Esophagus muscularis mucosa (tissue), 4 donors: ENCODE data around the gene PIGU. TPM values are rescaled to one million over a fixed set of nuclear protein-coding genes. Genes with fewer than 3 reads are reported as not detected.

Experiments used
- DNase-seq: peaks from one replicate; pipeline ENCODE4 v3.0.0-alpha.2; 2017; ENCODE audit errors: extremely low spot score
- H3K27ac ChIP-seq, 4 donors: fragments of 200-600 bp; sonication (generic); replicated peaks in 1 of 4; 1 replicate in 3 of 4; 2 replicates in 1 of 4; pipeline ENCODE4 v1.5.1; 2016 to 2019; ENCODE audit warnings: mild to moderate bottlenecking in 1 of 4
- H3K27me3 ChIP-seq, 4 donors: fragments of 200-600 bp; sonication (generic); one replicate each; pipeline versions ENCODE4 v1.5.1 to v1.6.0; 2016 to 2019
- H3K36me3 ChIP-seq, 4 donors: fragments of 200-600 bp; sonication (generic); one replicate each; pipeline ENCODE4 v1.5.1; 2016 to 2019
- H3K4me1 ChIP-seq, 4 donors: fragments of 200-600 bp; sonication (generic); one replicate each; pipeline ENCODE4 v1.5.1; 2016 to 2019
- H3K4me3 ChIP-seq, 4 donors: fragments of 200-600 bp; sonication (generic); 1 replicate in 2 of 4; 2 replicates in 2 of 4; pipeline ENCODE4 v1.5.1; 2016 to 2019; ENCODE audit warnings: mild to moderate bottlenecking in 4 of 4, moderate library complexity in 1 of 4
- H3K9me3 ChIP-seq, 4 donors: fragments of 200-600 bp; sonication (generic); 1 replicate in 3 of 4; 2 replicates in 1 of 4; pipeline ENCODE4 v1.5.1; 2016 to 2019
- EP300 ChIP-seq: sonication (generic); formaldehyde crosslinking; IDR thresholded peaks from one replicate; pipeline ENCODE4 v1.6.1; 2017; ENCODE audit warnings: antibody characterized with exemption
- POLR2A ChIP-seq: fragments of 450-650 bp; IDR thresholded peaks from one replicate; pipeline ENCODE4 v1.6.1; 2017; ENCODE audit warnings: antibody characterized with exemption, moderate library complexity, mild to moderate bottlenecking, low read depth
- POLR2AphosphoS5 ChIP-seq, 2 donors: sonication (generic); formaldehyde crosslinking; IDR thresholded peaks; one replicate each; pipeline ENCODE4 v1.6.1; 2017; ENCODE audit warnings: antibody characterized with exemption in 2 of 2
- WGBS: methylation state at CpG from one replicate; pipeline ENCODE4 v1.1.5; 2018; 5-methylcytosine and 5-hydroxymethylcytosine counted together
- intact Hi-C: fragments of 100-400 bp; cut with DNase I; formaldehyde crosslinking; loops from one replicate; pipeline ENCODE4 v1.15.1; 2023
- total RNA-seq, 4 donors: library from RNA; depleted of rRNA; stranded (reverse); fragments of >200 nt; gene quantifications; one replicate each; pipeline versions ENCODE4 v1.1.0 to v1.2.1, GENCODE V29; 2016
- TF ChIP-seq, protein P1 (sequence below), 3 experiments: fragments of 200-600 bp in 2 of 3; fragments of 450-650 bp in 1 of 3; sonication (generic) in 2 of 3; IDR thresholded peaks; one replicate each; pipeline ENCODE4 v1.5.1; 2017 to 2019; ENCODE audit warnings: antibody characterized with exemption in 3 of 3, mild to moderate bottlenecking in 2 of 3, moderate library complexity in 1 of 3

PIGU gene
- total RNA-seq, 4 donors from 2014 or later, result 9.1 to 10.8 (median 9.5) TPM

GRCh38 chr20:34543463-34544056, 133.3 kb downstream of the PIGU start:
- WGBS, result 77% methylated on average over 12 of the region's 12 CpGs
- Histone ChIP-seq H3K27me3 (no peaks in the 10 kb centered on the region), H3K9me3 (no peaks in the 10 kb centered on the region), H3K36me3 (peaks cover 24 to 47% (median 39%) of the 10 kb centered on the region in 4 donors), H3K4me3 (no peak overlapping the region), H3K4me1 (peaks cover 0 to 11% (median 6%) of the 10 kb centered on the region in 4 donors), H3K27ac (no peak overlapping the region)
- no peak for DNase-seq
- intact Hi-C loops, result no loop called here
- no peak for TF ChIP-seq EP300
- TF ChIP-seq POLR2AphosphoS5 (IDR thresholded peaks at IDR 0.05), result no peak
- TF ChIP-seq POLR2A, result no peak
- TF ChIP-seq, protein P1, sequence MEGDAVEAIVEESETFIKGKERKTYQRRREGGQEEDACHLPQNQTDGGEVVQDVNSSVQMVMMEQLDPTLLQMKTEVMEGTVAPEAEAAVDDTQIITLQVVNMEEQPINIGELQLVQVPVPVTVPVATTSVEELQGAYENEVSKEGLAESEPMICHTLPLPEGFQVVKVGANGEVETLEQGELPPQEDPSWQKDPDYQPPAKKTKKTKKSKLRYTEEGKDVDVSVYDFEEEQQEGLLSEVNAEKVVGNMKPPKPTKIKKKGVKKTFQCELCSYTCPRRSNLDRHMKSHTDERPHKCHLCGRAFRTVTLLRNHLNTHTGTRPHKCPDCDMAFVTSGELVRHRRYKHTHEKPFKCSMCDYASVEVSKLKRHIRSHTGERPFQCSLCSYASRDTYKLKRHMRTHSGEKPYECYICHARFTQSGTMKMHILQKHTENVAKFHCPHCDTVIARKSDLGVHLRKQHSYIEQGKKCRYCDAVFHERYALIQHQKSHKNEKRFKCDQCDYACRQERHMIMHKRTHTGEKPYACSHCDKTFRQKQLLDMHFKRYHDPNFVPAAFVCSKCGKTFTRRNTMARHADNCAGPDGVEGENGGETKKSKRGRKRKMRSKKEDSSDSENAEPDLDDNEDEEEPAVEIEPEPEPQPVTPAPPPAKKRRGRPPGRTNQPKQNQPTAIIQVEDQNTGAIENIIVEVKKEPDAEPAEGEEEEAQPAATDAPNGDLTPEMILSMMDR (IDR thresholded peaks at IDR 0.05), result no peak

DNA sequence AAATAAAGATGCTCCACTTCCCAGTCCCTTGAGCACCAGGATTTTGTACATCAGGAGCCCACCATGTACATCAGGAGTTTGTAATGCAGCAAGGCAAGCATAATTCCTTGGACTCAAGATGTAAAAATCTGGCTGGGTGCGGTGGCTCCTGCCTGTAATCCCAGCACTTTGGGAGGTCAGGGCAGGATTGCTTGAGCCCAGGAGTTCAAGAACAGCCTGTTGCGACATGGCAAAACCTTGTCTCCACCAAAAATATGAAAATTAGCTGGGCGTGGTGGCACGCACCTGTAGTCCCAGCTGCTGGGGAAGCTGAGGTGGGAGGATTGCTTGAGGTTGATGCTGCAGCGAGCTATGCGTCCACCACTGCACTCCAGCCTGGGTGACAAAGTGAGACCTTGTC, 134.5 kb downstream of the PIGU start:
- peaks cover 29 to 57% (median 46%) of the 10 kb centered on the region in 4 donors for H3K36me3 ChIP-seq

GRCh38 chr20:34541917-34542316, 135.0 kb downstream of the PIGU start:
- H3K4me3 ChIP-seq, result no peak overlapping the region
- no peak for DNase-seq
- TF ChIP-seq EP300 (no peak), POLR2AphosphoS5 (IDR thresholded peaks at IDR 0.05) (no peak), POLR2A (no peak)
- TF ChIP-seq, protein P1 (IDR thresholded peaks at IDR 0.05), result no peak
- H3K4me1 ChIP-seq, result peaks cover 0 to 16% (median 9%) of the 10 kb centered on the region in 4 donors
- intact Hi-C loops, result no loop called here
- WGBS, result 75% methylated on average over 16 of the region's 16 CpGs
- no peaks in the 10 kb centered on the region for H3K9me3 ChIP-seq
- H3K36me3 ChIP-seq, result peaks cover 29 to 62% (median 51%) of the 10 kb centered on the region in 4 donors
- no peaks in the 10 kb centered on the region for H3K27me3 ChIP-seq
- no peak overlapping the region for H3K27ac ChIP-seq

More for the DNA sequence above, 134.5 kb downstream of the PIGU start:
- Histone ChIP-seq H3K27me3 (no peaks in the 10 kb centered on the region), H3K27ac (no peak overlapping the region), H3K9me3 (no peaks in the 10 kb centered on the region), H3K4me1 (peaks cover 0 to 16% (median 9%) of the 10 kb centered on the region in 4 donors), H3K4me3 (no peak overlapping the region)
- no peak for DNase-seq
- intact Hi-C loops, result no loop called here
- TF ChIP-seq POLR2AphosphoS5 (IDR thresholded peaks at IDR 0.05), result no peak
- no peak for TF ChIP-seq EP300
- TF ChIP-seq POLR2A, result no peak
- TF ChIP-seq, protein P1 (IDR thresholded peaks at IDR 0.05), result no peak
- WGBS, result 95% methylated on average over 5 of the region's 6 CpGs

DNA sequence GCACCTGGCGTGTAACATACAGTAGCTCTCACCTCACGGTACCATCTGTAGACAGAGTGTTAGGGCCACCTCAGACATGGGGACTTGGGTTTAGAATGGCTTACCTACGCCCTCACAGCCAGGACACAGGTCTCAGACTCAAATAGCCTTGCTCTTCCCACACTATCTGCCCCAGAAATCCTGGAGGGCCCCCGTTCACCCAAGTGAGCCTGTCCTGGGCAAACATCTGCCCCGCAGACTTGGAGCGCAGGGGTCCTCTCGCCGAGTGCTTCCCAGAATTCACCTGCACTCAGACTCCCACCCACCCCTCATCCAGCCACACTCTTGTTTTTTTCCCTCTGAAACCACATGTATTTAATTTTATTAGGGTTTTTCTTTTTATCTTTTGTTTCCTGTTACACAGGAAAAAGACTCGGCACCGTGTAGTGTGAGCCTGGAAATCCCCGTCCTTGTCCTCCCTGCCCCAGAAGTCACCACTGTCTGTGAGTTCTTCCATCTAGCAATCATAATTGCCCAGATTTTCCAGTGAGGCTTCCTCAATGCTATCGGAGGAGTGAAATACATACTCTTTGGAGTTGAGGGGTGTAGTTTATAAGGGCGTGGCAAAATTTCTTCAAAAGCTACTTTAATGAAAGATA, 135.5 kb downstream of the PIGU start:
- 85% methylated on average over 13 of the region's 13 CpGs for WGBS
- intact Hi-C loops, result no loop called here

More for the DNA sequence above, 135.5 kb downstream of the PIGU start:
- Histone ChIP-seq H3K27me3 (no peaks in the 10 kb centered on the region), H3K27ac (no peak overlapping the region), H3K4me1 (peaks cover 0 to 16% (median 9%) of the 10 kb centered on the region in 4 donors), H3K9me3 (no peaks in the 10 kb centered on the region), H3K4me3 (no peak overlapping the region), H3K36me3 (peaks cover 34 to 67% (median 56%) of the 10 kb centered on the region in 4 donors)
- no peak for DNase-seq
- TF ChIP-seq POLR2AphosphoS5 (IDR thresholded peaks at IDR 0.05), result no peak
- no peak for TF ChIP-seq EP300
- TF ChIP-seq POLR2A, result no peak
- TF ChIP-seq, protein P1 (IDR thresholded peaks at IDR 0.05), result no peak
